NT2/D1 (cell line): ENCODE measurements around the gene ZNF750.

Experiments
- SUZ12 ChIP-seq: IDR thresholded peaks from 2 replicates; pipeline ENCODE4 v1.6.1; 2011; ENCODE audit not compliant: insufficient read length, insufficient read depth; ENCODE audit errors: extremely low read depth
- YY1 ChIP-seq: IDR thresholded peaks from 2 replicates; pipeline ENCODE4 v1.6.1; 2011; ENCODE audit not compliant: insufficient read length, insufficient read depth
- ZNF274 ChIP-seq: IDR thresholded peaks from 2 replicates; pipeline ENCODE4 v1.6.1; 2011; ENCODE audit warnings: mild to moderate bottlenecking, low read depth, low read length

DNA sequence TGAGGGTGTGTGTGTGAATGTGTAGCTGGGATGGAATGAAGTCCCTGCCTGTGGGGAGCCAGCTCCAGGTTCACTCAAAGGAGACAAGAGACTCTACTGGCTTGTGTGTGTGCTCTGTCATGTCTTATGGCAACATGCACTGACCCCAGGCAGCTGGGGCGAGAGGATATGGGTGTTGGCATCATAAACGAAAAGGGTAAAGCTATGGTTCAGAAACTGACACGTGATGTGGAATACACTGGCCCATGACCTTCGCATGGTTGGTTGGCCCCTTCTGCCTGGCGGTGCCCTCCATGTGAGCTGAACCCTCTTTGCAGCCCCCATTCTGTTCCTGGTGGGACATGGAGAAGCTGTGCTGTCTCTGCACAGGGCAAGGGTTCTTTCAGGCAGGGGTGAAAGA lies 21.9 kb downstream of the ZNF750 start:
- TF ChIP-seq YY1 (no peak), ZNF274 (no peak), SUZ12 (no peak)
